GM18502 (cell line): Measurements from ENCODE around the gene RARB.

Experiments
- ATAC-seq: cut with Tn5 transposase; IDR thresholded peaks from one replicate; pipeline ENCODE4 v1.9.1; 2021; ENCODE audit warnings: mild to moderate bottlenecking; ENCODE audit not compliant: unreplicated experiment, poor library complexity

Gene RARB

GRCh38 chr3:25444273-25444672, 16.2 kb downstream of the RARB start:
- ATAC-seq, result no peak

- ATAC-seq, result no peak
Measured at GRCh38 chr3:25445731-25446130, 17.7 kb downstream of the RARB start.

- ATAC-seq, result no peak
Measured at GRCh38 chr3:25447285-25447684, 19.2 kb downstream of the RARB start.

- ATAC-seq, result no peak
Measured at GRCh38 chr3:25447925-25448324, 19.9 kb downstream of the RARB start.

- no peak for ATAC-seq
Measured at GRCh38 chr3:25448750-25449692, 21.0 kb downstream of the RARB start.

GRCh38 chr3:25449857-25450256, 21.8 kb downstream of the RARB start:
- ATAC-seq, result no peak

- ATAC-seq, result no peak
Measured at GRCh38 chr3:25452192-25452591, 24.1 kb downstream of the RARB start.

GRCh38 chr3:25452740-25453139, 24.7 kb downstream of the RARB start:
- ATAC-seq, result no peak

GRCh38 chr3:25453619-25454004, 25.5 kb downstream of the RARB start:
- no peak for ATAC-seq

- no peak for ATAC-seq
Measured at GRCh38 chr3:25454005-25454927, 26.2 kb downstream of the RARB start.

GRCh38 chr3:25455441-25456132, 27.5 kb downstream of the RARB start:
- no peak for ATAC-seq

- no peak for ATAC-seq
Measured at GRCh38 chr3:25456723-25457670, 28.9 kb downstream of the RARB start.

- no peak for ATAC-seq
Measured at GRCh38 chr3:25457671-25458419, 29.8 kb downstream of the RARB start.

GRCh38 chr3:25458420-25458814, 30.4 kb downstream of the RARB start:
- ATAC-seq, result no peak

- ATAC-seq, result peak; percentile 98
Measured at GRCh38 chr3:25460751-25461150, 32.7 kb downstream of the RARB start.

GRCh38 chr3:25461946-25462345, 33.9 kb downstream of the RARB start:
- ATAC-seq, result no peak

- ATAC-seq, result no peak
Measured at GRCh38 chr3:25462495-25462894, 34.4 kb downstream of the RARB start.

GRCh38 chr3:25463836-25464418, 35.9 kb downstream of the RARB start:
- no peak for ATAC-seq
